GM23338 (cell line): ENCODE measurements around the gene RNASET2. TPM values are rescaled to one million over a fixed set of nuclear protein-coding genes. Genes with fewer than 3 reads are reported as not detected.
"Not testable (repeated sequence)": the region's sequence is repeated elsewhere in the genome, so short reads cannot be mapped to it uniquely, and the experiment has no call there.

Experiments used
- ATAC-seq: fragments of 200-7000 bp; cut with Tn5 transposase; 3 replicates; pipeline ENCODE4 v1.9.1; 2020
- DNase-seq: peaks from one replicate; pipeline ENCODE4 v3.0.0-alpha.2; 2015; ENCODE audit warnings: low spot score
- H2AFZ ChIP-seq: fragments of 200-600 bp; sonication (generic); 2 replicates; pipeline ENCODE4 v1.8.0; 2016; ENCODE audit warnings: antibody characterized with exemption, mild to moderate bottlenecking, moderate library complexity
- H3F3A ChIP-seq: fragments of 200-600 bp; sonication (generic); replicated peaks from 2 replicates; pipeline ENCODE4 v1.8.0; 2017; ENCODE audit warnings: antibody characterized with exemption, mixed run types, low read depth
- H3K27ac ChIP-seq: fragments of 200-600 bp; sonication (generic); 2 replicates; pipeline ENCODE4 v1.6.1; 2016; ENCODE audit warnings: low read depth
- H3K27me3 ChIP-seq: fragments of 200-600 bp; sonication (generic); 2 replicates; pipeline ENCODE4 v1.8.0; 2016; ENCODE audit warnings: mild to moderate bottlenecking, mixed run types, moderate library complexity; ENCODE audit not compliant: insufficient read depth
- H3K36me3 ChIP-seq: fragments of 200-600 bp; sonication (generic); 2 replicates; pipeline ENCODE4 v1.8.0; 2016; ENCODE audit warnings: mild to moderate bottlenecking; ENCODE audit not compliant: insufficient read depth
- H3K4me1 ChIP-seq: fragments of 200-600 bp; sonication (generic); 2 replicates; pipeline ENCODE4 v1.8.0; 2016; ENCODE audit warnings: mild to moderate bottlenecking, moderate library complexity; ENCODE audit not compliant: insufficient read depth
- H3K4me2 ChIP-seq: fragments of 200-600 bp; sonication (generic); 2 replicates; pipeline ENCODE4 v1.7.1; 2017; ENCODE audit warnings: mixed run types
- H3K4me3 ChIP-seq: fragments of 200-600 bp; sonication (generic); 2 replicates; pipeline ENCODE4 v1.6.1; 2016; ENCODE audit warnings: mixed run types
- H3K79me2 ChIP-seq: fragments of 200-600 bp; sonication (generic); replicated peaks from 2 replicates; pipeline ENCODE4 v1.8.0; 2017; ENCODE audit warnings: mild to moderate bottlenecking; ENCODE audit not compliant: insufficient read depth
- H3K9me2 ChIP-seq: fragments of 200-600 bp; sonication (generic); 2 replicates; pipeline ENCODE4 v1.8.0; 2017; ENCODE audit not compliant: insufficient read depth
- H4K20me1 ChIP-seq: fragments of 200-600 bp; sonication (generic); replicated peaks from 2 replicates; pipeline ENCODE4 v1.8.0; 2017; ENCODE audit warnings: mild to moderate bottlenecking; ENCODE audit not compliant: insufficient read depth
- H3K27ac Mint-ChIP-seq: 2 replicates; pipeline ENCODE4 v1.8.0; 2020; ENCODE audit warnings: inconsistent platforms, mild to moderate bottlenecking, moderate library complexity, mixed read lengths
- H3K27me3 Mint-ChIP-seq: 3 replicates; pipeline ENCODE4 v1.8.0; 2022; ENCODE audit warnings: low read depth, mild to moderate bottlenecking, moderate library complexity, mixed read lengths, inconsistent platforms; ENCODE audit not compliant: insufficient read depth, poor library complexity
- H3K36me3 Mint-ChIP-seq: 3 replicates; pipeline ENCODE4 v1.8.0; 2021; ENCODE audit warnings: low read depth, mild to moderate bottlenecking, inconsistent platforms, moderate library complexity, mixed read lengths
- H3K4me1 Mint-ChIP-seq: 3 replicates; pipeline ENCODE4 v1.8.0; 2020; ENCODE audit warnings: mild to moderate bottlenecking, inconsistent platforms, mixed read lengths
- H3K4me3 Mint-ChIP-seq: 3 replicates; pipeline ENCODE4 v1.8.0; 2021; ENCODE audit warnings: moderate library complexity, mild to moderate bottlenecking, inconsistent platforms, mixed read lengths
- H3K9me3 Mint-ChIP-seq: 3 replicates; pipeline ENCODE4 v1.8.0; 2020; ENCODE audit warnings: moderate library complexity, mild to moderate bottlenecking, inconsistent platforms, mixed read lengths
- CTCF ChIP-seq, 2 experiments: fragments of 200-600 bp in 1 of 2; sonication (generic) in 1 of 2; conservative IDR thresholded peaks; 2 replicates each; pipeline versions ENCODE4 v1.5.1 to v1.6.1; 2016 to 2017; ENCODE audit warnings: antibody characterized with exemption in 2 of 2, low read depth in 2 of 2, mild to moderate bottlenecking in 2 of 2, moderate library complexity in 1 of 2
- ETS1 ChIP-seq: IDR thresholded peaks from 2 replicates; pipeline ENCODE4 v1.6.1; 2016; ENCODE audit warnings: antibody characterized with exemption
- EZH2 ChIP-seq: fragments of 200-600 bp; sonication (generic); IDR thresholded peaks from one replicate; pipeline ENCODE4 v1.8.0; 2017; ENCODE audit warnings: antibody characterized with exemption, mild to moderate bottlenecking, low read depth; ENCODE audit not compliant: unreplicated experiment
- JUNB ChIP-seq: IDR thresholded peaks from one replicate; pipeline ENCODE4 v1.6.1; 2016; ENCODE audit warnings: antibody characterized with exemption; ENCODE audit not compliant: unreplicated experiment
- NANOG ChIP-seq: IDR thresholded peaks from 2 replicates; pipeline ENCODE4 v1.6.1; 2016; ENCODE audit warnings: antibody characterized with exemption, borderline replicate concordance
- POLR2AphosphoS5 ChIP-seq: IDR thresholded peaks from 2 replicates; pipeline ENCODE4 v1.6.1; 2016; ENCODE audit warnings: antibody characterized with exemption, low read depth
- REST ChIP-seq: IDR thresholded peaks from one replicate; pipeline ENCODE4 v1.6.1; 2018; ENCODE audit warnings: antibody characterized with exemption; ENCODE audit not compliant: unreplicated experiment
- STAT1 ChIP-seq: IDR thresholded peaks from one replicate; pipeline ENCODE4 v1.6.1; 2016; ENCODE audit warnings: antibody characterized with exemption; ENCODE audit not compliant: unreplicated experiment
- ZNF114 ChIP-seq: fragments of 250-450 bp; sonication (Bioruptor Pico); IDR thresholded peaks from 2 replicates; pipeline ENCODE4 v1.5.0; 2020; ENCODE audit warnings: mild to moderate bottlenecking, moderate library complexity
- ZNF331 ChIP-seq: fragments of 250-450 bp; sonication (Bioruptor Pico); IDR thresholded peaks from 2 replicates; pipeline ENCODE4 v1.5.0; 2020; ENCODE audit warnings: low read depth, mild to moderate bottlenecking, moderate library complexity
- polyA plus RNA-seq: library from polyadenylated mRNA; unstranded; fragments of >200 nt; fragmentation: Nextera tagmentation; extraction: Ambion mirVana; gene quantifications from 2 replicates; pipeline ENCODE4 v1.2.1, GENCODE V29; 2016
- total RNA-seq: library from RNA; depleted of rRNA; stranded (reverse); fragments of >200 nt; shearing (Covaris generic); gene quantifications from 2 replicates; pipeline ENCODE4 v1.2.3, GENCODE V29; 2014

The RNASET2 gene
- total and polyA plus RNA-seq, 2 experiments from 2014 or later = 40.5 to 62.8 TPM

DNA sequence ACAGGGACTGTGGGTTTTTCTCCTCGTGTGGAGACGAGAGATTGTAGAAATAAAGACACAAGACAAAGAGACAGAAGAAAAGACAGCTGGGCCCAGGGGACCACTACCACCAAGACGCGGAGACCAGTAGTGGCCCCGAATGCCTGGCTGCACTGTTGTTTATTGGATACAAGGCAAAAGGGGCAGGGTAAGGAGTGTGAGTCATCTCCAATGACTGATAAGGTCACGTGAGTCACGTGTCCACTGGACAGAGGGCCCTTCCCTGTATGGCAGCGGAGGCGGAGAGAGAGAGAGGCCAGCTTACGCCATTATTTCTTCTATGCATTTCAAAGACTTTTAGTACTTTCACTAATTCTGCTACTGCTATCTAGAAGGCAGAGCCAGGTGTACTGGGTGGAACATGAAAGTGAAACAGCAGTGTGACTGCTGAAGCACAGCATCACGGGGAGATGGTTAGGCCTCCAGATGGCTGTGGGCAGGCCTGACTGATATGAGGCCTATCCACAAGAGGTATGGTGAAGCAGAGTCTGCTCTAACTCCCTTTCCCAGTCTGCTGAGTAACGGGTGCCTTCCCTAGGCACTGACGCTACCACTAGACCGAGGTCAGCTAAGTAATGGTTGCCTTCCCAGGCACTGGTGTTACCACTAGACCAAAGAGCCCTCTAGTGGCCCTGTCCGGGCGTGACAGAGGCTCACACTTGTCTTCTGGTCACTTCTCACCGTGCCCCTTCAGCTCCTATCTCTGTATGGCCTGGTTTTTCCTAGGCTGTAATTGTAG, 5.3 kb downstream of the RNASET2 start:
- not testable (repeated sequence) for H3K27me3 Mint-ChIP-seq, H3K4me3 ChIP-seq, H3K36me3 ChIP-seq, H3K27me3 ChIP-seq, H3K27ac ChIP-seq, H3K27ac Mint-ChIP-seq, H3K4me3 Mint-ChIP-seq, H3K9me2 ChIP-seq, H3K79me2 ChIP-seq, H3F3A ChIP-seq, H2AFZ ChIP-seq, H4K20me1 ChIP-seq, H3K4me2 ChIP-seq
- ATAC-seq (peak; percentile 7; the same call in 2 of the 3 replicates), DNase-seq (peak; percentile 79)
- Mint-ChIP-seq H3K36me3 (peaks cover 43% of the 10 kb centered on the region), H3K4me1 (peaks cover 11% of the 10 kb centered on the region), H3K9me3 (peaks cover 18% of the 10 kb centered on the region)
- peaks cover 11% of the 10 kb centered on the region for H3K4me1 ChIP-seq
- peak; percentile 70 to 78 for TF ChIP-seq CTCF (conservative IDR thresholded peaks at IDR 0.05; ENCODE audit: low read depth in 2 of 2)

DNA sequence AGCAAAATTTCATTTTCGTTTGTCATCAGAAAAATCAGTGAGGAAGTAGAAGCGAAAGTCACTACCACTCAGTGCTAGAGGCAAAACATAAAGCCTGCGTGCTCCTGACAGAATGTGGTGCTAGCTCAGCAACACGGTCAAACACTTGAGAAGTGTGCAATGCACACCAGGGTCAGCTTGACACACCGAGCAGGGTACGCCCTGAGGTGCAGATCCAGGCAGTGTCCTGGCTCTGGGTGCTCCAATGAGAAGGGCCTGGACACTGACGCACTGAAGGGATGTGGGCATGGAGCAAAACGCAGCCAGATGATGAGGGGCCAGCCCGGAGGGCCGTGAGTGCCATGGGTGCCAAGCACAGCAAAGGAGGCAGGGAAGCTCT, 5.9 kb downstream of the RNASET2 start:
- Histone ChIP-seq H3F3A (no peaks in the 10 kb centered on the region), H3K9me2 (no peaks in the 10 kb centered on the region), H3K27me3 (peaks cover under 1% of the 10 kb centered on the region; the same call in 1 of the 2 replicates), H2AFZ (no peak overlapping the region), H3K36me3 (no peaks in the 10 kb centered on the region; the same call in 1 of the 2 replicates), H3K4me2 (peak overlapping the region; percentile 58; the same call in 1 of the 2 replicates), H3K27ac (peak overlapping the region; percentile 55; the same call in 1 of the 2 replicates), H3K4me3 (no peak overlapping the region), H4K20me1 (no peaks in the 10 kb centered on the region; the same call in 1 of the 2 replicates), H3K4me1 (peaks cover 11% of the 10 kb centered on the region), H3K79me2 (peaks cover 6% of the 10 kb centered on the region; the same call in 1 of the 2 replicates)
- Mint-ChIP-seq H3K9me3 (peaks cover 18% of the 10 kb centered on the region), H3K27ac (no peak overlapping the region), H3K4me3 (no peak overlapping the region; the same call in 2 of the 3 replicates), H3K36me3 (peaks cover 46% of the 10 kb centered on the region), H3K27me3 (peaks cover 5% of the 10 kb centered on the region), H3K4me1 (peaks cover 9% of the 10 kb centered on the region)
- ATAC-seq (no peak), DNase-seq (no peak)
- TF ChIP-seq POLR2AphosphoS5 = no peak
- TF ChIP-seq JUNB = no peak
- no peak for TF ChIP-seq CTCF (conservative IDR thresholded peaks at IDR 0.05; ENCODE audit: low read depth in 2 of 2)
- no peak for TF ChIP-seq STAT1
- no peak for TF ChIP-seq EZH2
- TF ChIP-seq ZNF114 (CRISPR knock-in tag) = no peak
- no peak for TF ChIP-seq REST
- no peak for TF ChIP-seq NANOG
- no peak for TF ChIP-seq ZNF331
- no peak for TF ChIP-seq ETS1
